Erythroblast (primary cell): Measurements from ENCODE around the gene ZNF616.

Experiments used
- GATA1 ChIP-seq: IDR thresholded peaks from 2 replicates; pipeline ENCODE4 v1.6.1; 2011; ENCODE audit warnings: low read depth, mild to moderate bottlenecking, control low read depth, low read length, moderate library complexity
- POLR2A ChIP-seq: IDR thresholded peaks from 2 replicates; pipeline ENCODE4 v1.6.1; 2011; ENCODE audit warnings: mild to moderate bottlenecking, low read length

DNA sequence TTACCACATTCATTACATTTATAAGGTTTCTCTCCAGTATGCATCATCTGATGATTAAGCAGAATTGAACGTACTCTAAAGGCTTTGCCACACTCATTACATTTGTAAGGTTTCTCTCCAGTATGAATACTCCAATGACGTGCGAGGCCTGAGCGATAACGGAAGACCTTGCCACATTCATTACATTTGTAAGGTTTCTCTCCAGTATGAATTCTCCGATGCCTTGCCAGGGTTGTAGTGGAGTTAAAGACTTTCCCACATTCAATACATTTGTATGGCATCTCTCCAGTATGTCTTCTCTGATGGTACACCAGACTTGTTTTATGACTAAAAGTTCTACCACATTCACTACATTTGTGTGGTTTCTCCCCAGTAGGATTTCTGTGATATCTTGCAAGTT is 74.3 kb downstream of the ZNF616 start:
- no peak for TF ChIP-seq POLR2A
- no peak for TF ChIP-seq GATA1
